ENCODE results near the gene GRHL1.

The GRHL1 gene

DNA sequence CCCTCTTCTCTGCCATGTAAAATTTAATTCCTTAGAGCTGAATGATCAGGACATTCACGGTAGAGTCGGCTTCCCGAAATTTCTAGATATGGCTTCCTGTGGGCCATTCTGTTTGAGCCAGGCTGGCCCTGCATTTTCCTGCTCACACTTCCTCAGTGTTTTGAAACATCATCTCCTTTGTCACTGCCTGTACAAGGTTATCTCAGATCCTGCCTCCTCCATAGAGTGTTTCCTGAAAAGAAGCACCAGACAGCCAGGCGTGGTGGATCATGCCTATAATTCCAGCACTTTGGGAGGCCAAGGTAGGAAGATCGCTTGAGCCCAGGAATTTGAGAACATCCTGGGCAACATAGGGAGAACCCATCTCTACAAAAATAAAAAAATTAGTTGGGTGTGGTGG, 43.6 kb downstream of the GRHL1 start:
- DNase-seq, result no peak

DNA sequence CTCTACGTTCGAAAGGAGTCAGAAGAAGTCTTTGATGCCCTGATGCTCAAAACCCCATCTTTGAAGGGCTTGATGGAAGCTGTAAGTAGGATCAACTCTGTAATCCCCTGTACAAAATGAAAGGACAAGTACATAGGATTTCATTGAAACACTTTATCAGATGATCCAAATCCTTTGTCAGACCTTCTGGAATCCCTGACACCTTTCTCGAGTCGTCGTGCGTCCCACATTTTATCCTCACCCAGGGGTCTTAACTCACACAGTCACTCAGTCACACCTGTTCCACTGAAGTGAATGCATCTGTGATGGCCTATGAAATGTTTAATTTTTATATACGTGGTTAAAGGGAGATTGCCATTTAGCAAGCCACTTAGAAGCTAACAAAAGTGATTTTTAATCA, 44.8 kb downstream of the GRHL1 start:
- no peak for DNase-seq

DNA sequence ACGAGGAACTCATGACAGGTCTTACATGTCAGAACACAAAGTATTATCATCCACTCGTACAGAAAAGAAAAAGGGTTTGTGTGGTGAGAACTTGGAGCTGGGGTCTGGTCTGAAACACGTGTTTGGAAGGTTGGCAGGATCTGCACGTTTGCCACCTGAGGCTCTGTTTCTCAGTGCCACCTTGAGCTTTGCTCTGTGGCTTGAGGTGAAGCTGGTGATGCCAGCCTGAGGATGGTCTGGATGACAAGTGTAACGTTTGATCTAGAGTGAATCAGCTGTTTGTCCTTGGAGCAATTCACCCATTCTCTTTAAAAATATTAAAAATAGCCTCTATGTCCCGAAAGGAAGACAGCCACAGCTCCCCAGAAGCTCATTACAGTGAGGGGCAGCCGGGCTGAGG, 46.4 kb downstream of the GRHL1 start:
- no peak for DNase-seq

DNA sequence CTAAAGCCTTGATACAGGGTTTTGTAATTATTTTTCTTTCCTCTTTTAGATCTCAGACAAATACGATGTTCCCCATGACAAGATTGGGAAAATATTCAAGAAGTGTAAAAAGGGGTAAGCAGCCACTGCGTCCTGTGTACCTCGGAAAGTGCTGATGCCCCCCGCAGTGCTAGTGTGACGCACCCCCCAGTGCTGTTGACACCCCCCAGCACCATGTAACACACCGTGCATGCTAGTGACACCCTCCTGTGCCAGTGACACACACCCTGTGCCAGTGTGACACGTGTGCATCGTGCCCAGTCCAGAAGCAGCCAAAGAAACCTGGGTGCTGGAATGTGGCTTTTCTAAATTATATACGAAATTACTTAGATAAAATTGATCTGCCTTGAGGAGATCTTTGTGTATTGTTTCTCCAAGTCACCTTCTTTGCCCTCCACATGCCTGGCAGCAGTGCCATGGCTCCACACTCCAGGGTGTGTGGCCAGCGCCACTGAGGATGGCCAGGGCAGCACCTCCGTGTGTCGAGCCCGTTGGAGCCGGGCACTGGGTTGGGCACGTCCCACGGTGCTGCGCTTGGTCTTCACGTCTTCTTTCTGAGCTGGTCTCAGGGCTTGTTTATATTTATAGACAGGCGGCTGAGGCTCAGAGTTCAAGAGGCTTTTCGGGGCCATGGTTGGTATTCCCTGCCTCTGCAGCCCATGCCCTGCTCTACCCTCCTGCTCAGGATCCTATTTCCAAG, 47.6 kb downstream of the GRHL1 start:
- DNase-seq, result no peak

DNA sequence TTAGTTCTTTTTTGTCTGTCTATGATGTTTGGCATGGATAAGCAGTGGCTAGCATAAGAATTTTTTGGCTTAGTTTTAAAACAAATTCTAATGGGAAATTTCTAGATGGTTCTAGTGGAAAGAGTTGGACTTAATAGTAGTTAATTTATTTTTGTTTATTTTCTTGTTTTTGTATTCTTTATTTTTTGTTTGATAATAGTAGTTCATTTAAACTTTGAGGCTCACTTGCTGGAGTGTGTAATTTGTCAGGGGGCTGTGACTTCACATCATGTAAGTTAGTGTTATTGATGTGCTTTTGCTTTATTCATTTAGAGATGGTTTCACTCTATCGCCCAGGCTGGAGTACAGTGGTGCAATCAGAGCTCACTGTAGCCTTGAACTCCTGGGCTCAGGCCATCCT, 48.2 kb downstream of the GRHL1 start:
- no peak for DNase-seq

DNA sequence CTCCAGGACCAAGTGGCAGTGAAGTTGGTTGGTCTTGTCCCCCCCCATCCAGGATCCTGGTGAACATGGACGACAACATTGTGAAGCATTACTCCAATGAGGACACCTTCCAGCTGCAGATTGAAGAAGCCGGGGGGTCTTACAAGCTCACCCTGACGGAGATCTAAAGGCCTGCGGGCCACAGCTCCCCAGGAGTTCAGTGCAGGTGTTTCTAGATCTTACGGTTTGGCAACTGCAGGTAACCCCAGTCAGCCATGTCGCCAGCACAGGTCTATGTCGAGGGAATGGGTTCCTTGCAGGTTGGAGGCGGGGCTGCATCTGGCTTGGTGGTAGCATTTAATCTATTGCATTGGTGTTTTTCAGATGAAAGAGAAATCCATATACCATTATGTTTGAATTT, 49.0 kb downstream of the GRHL1 start:
- no peak for DNase-seq

DNA sequence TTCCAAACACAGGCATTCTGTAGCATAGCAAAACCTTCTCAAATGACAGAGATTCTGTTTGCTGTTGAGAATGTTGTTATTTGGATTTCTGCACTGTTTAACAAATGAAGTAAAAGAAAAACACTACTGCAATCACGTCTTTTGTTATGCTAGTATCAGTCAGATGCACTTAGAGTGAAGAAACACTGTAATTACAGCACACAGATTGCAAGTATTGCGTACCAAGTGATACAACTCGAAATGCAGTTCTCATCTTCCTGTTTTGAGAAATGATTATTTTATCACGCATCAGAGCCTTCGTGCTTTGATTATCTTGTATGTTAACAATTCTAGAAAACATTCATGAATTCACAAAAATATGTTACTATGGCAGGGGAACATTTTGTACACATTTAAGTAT, 50.1 kb downstream of the GRHL1 start:
- no peak for DNase-seq

DNA sequence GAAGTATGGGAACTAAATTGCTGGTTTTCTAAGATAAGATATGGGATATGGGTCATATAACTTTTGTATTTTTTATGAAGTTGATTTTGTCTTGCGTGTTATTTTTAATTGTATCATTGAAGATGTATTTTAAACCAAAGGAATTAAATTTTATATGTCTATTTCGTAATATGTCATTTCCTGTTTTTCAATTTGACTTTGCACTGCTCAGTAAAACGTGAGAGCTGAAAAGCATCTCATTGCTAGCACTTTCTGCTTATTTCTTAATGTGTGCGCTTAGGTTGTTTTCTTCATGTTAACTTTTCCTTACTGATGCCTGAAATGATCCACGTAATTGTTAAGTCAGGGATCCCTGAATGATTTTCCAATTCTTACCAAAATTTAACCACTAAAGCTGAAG, 50.6 kb downstream of the GRHL1 start:
- DNase-seq, result no peak

DNA sequence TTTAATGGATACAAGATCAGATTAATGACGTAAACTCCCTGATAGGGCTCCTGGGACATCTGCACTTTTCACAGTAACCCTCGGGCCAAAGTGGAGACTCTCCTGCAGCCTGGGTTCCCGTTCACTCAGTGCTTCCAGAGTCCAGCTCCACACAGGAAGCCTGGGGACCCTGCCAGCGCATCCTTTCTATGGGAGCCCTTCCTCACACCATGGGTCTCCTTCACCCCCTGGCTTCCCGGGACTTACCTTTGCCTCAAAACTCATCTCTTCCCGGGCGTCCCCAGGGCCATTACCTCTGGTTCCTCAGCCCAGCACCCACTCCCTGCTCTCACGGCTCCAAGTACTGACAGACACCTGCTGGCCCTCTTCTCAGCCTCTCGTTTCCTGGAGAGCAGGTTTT, 51.2 kb downstream of the GRHL1 start:
- DNase-seq, result no peak

DNA sequence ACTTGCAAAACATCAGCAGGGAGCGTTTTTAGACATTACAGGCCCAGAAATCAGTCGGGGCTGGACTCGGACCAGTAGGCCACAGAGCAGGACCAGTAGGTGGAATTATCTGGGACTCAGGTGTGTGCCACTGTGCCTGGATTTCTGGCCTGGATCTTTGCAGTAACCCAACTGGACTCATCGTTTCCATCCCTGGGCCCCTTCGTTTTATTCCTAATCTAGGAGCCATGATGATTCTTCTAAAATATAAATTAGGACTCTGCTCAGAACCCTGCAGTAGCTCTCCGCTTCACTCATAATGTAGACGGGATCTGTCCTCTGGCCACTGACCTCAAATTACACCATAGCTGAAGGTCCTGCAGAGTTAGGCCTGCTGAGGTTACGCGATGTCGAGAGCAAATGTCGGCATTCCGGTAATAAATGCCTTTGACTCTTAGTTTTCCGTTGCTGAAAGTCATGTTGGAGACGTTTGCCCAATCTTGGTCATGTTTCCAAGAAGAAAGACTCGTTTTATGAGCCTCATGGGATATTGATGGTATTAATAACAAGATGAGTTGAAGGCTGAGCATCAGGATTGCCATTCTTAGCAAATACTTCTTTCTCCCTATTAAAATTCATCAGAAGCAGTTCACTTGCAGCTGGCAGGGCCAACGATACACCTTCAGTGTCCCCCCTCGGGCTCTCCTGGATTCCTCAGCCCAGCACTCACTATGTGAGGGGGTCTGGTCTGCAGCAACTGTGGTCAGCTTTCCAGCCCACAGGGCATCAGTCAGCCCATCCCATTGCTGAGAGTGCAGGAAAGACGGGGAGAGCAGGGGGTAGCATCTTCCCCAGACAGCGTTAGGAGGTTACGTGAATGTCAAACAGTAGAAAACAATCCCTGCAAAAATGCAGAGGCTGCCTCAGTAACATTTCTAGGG, 52.0 kb downstream of the GRHL1 start:
- DNase-seq, result no peak

DNA sequence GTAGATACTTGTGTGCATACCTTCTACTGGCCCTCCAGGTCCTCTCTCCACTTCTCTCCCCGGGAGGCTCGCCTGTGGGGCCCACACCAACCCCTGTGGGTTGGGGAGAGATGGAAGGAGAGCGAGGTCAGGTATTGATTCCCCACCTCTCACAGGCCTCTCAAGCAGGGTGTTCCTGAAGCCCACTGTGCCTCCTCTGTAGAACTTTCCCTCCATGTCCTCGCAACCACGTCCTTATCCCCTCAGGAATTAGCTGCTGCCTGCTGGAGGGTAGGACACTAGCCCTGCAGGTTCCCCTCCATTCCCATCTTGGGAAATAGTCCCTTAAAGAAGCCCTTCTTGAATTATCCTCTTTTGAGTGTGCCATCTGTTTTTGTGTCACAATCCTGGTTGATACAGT, 52.9 kb downstream of the GRHL1 start:
- DNase-seq, result no peak

DNA sequence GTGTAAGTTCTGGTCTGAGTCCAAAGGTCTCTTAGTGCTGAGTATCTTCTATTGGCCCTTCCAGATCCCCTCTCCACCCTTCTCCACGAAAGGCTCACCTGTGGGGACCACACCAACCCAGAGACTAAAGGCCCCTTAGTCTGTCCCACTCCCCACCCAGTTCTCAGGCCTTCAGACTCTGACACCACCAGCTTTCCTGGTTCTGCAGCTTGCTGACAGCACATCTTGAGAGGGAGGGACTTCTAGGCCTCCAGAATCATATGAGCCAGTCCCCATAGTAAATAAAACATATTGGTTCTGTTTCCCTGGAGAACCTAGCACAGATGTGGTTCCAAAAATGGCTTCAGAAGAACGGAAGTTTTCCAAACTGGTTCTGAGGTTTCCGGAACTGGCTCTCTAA, 53.3 kb downstream of the GRHL1 start:
- no peak for DNase-seq

DNA sequence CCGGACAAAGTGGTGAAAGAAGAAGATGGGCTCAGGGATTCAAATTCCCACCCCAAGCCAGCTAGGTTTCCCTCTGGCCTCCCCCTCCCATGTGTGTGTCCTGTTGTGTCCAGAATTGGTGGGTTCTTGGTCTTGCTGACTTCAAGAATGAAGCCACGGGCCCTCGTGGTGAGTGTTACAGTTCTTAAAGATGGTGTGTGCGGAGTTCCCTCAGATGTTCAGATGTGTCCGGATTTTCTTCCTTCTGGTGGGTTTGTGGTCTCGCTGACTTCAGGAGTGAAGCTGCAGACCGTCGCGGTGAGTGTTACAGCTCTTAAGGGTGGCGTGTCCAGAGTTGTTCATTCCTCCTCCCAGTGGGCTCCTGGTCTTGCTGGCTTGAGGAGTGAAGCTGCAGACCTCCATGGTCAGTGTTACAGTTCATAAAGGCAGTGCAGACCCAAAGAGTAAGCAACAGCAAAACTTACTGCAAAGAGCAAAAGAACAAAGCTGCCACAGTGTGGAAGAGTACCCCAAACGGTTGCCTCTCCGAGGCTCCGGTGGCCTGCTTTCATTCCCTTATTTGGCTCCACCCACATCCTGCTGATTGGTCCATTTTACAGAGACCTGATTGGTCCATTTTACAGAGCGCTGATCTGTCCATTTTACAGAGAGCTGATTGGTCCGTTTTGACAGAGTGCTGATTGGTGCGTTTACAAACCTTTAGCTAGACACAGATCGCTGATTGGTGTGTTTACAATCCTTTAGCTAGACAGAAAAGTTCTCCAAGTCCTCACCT, 54.2 kb downstream of the GRHL1 start:
- no peak for DNase-seq

DNA sequence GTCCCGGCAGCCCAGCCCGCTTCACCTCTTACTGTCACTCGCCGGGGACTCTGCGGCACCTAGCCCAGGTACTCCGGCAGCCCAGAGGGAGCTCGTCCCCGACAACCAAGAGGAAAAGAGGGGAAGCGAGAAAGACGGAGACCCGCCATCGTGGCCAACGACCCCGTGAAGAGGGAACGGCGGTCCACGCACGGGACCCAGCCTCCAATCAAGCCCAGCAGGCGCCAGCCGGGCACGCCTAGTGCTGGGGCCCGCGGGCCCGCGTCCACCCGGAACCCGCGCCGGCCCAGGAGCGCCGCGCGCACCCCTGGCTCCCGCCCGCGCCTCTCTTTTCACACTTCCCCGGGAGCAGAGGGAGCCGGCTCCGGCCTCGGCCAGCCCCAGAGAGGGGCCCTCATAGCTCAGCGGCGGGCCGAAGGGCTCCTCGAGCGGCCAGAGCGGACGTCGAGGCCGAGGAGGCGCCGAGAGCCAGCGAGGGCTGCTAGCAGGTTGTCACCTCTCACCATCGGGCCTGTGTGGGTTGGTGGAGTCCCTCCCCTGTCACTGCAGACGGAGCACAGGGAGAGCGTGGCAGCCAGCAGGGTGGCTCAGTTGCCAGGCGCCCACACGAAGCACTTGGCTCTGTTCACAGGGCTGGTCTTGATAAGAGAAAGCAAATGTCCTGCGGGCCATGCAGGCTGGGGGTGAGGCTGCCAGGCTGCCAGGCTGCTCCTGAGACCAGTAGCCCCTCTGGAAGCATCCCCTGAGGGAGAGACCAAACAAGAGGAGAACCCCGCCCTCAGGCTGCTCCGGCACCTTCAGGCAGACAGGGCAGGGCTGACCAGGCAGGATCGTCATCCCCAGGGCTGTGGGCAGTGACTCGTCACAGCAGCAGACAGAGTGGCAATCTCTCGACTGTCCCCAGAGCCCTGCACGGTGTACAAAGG, 55.0 kb downstream of the GRHL1 start:
- DNase-seq, result no peak

DNA sequence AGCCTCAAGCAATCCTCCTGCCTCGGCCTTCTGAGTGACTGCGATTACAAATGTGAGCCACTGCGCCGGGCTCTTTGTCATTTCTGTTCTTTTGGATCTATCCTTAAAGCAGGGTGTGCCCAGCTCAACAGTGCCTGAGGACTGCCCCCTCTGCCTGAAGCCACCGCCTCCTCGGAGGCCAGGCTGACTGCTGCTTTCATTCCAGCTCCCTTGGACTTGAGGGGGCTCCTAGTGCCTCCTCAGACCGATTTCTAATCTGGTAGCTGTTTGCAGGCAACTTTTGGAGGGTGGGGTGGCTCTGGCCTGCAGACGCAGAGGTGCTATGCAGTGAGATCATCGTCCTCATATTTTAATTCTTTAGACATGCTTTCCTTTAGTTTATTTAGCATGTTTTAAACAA, 55.9 kb downstream of the GRHL1 start:
- no peak for DNase-seq

DNA sequence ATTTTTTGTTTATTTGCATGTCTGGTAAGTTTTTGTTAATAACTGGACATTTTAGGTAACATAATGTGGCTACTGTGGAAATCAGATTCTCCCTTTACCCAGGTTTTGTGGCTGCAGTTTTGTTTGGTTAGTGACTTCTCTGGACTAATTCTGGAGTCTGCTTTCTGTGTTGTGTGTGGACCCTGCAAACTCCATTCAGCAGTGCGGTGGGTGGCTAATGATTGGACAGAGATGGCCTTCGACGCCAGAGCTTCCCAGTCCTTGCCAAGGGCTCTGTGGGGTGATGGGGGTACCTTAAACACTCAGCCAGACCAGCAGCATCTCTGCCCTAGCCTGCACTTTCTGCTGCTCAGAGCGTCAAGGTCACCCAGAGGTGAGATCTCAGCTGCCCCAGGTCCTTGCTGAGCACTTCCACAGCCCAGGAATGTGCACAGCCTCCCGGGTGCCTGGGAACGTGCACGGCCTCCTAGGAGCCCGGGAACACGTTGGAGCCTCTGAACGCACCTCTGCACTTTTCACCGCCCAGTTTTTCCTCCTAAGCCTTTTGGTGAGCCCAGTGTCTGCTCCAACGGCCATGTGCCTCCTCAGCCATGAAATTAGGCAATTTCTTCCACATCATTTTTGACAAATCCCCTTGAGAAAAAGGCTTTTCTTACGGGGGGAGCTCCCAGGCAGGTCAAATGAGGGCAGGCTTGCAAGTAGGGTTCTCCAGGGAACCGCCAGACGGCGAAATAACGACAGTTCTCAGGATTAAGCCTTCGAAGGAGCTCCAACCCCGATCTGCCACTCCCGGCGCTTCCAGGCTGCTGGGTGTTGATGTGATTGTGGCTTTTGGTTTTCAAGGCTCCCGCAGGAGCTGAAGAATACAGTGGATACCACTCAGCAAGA, 56.7 kb downstream of the GRHL1 start:
- DNase-seq, result no peak

DNA sequence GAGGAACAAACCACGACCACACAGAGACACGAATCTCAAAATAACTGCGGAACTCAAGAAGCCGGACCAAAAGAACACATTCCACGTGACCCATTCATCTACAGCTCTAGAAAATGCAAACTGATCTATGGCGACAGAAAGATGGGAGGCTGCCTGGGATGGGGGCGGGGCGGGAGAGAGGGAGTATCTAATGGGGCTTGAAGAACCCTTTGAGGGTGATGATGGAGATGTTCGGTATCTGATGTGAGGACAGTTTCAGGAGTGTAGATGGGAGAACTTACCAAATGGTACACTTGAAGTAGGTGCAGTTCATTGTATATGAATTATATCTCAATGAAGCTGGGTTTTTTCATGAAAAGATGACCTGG, 57.3 kb downstream of the GRHL1 start:
- no peak for DNase-seq

DNA sequence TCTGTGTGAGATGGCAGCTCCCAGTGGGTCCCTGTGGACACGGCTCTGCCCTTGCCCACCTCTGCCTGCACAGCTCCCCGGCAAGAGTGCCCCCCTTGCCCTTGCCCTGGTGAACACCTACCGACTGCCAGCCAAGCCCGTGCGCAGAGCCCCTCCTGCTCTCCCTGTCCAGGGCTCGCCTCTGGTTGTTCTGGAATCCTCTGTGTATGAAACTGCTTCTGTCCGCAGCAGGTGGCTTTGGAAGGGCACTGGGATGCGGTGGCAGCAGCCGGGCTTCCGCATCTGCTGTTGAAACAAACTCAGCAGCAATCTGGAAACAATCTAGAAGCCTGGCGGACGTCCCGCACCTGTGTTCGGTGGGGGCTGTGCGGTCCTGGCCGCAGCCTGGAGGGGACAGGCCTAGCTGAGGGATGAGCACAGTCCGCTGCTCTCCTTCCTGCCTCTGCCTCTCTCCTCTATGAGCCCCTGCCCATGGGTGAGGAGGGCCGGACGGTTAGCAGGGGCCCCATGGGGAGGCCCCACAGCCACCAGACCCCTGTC, 57.8 kb downstream of the GRHL1 start:
- DNase-seq, result peak; percentile 43

DNA sequence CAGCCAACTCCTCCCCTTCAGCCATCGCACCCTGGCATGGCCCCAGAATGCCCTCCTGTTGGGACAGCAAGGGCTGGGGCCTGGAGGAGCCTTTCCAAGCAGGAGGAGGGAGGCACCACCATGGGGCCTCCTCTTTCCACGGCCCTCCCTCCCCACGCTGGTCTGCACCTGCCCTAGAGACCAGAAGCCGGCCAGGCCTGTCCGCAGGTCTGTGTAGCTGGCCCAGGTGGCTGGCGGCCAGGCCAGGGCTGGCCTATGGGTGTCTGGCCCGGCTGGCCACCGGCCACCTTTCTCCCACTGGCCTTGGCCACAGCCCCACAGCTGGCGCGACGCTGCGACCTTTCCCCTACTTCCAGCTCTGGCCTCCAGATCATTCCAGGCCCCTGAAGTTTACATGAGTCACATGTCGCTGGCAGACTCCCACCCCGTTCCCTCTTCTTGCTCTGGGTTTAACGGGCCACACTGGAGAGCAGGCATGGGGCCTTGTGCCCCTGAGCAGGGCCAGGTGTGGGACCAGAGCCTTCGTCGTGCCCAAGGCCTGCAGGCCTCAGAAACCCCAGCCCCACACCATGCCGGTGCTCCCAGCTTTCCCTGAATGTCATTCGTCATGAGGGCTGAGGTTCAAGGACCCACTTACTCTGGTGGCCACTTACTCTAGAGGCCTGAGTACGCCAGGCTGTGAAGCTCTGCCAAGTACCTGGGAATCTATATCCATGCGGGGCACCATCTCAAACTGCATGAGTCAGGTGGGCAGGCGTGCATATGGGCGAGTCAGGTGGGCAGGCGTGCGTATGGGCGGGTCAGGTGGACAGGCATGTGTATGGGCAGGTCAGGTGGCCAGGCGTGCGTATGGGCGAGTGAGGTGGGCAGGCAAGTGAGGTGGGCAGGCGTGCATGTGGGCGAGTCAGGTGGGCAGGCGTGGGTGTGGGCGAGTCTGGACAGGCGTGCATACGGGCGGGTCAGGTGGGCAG, 58.6 kb downstream of the GRHL1 start:
- DNase-seq, result peak; percentile 67

Data from right hindlimb (tissue), 1 donor.